ENCODE measurements around the gene OR4E2.
"Not testable (repeated sequence)": the region's sequence is repeated elsewhere in the genome, so short reads cannot be mapped to it uniquely, and the experiment has no call there.

The OR4E2 gene

GRCh38 chr14:21653331-21653885 is at the start of gene OR4E2:
Gene OR4E2 (plus strand): TSS chr14:21653835. CDS start chr14:21665083, 11,248 bp downstream.
- TF ChIP-seq CTCF (conservative IDR thresholded peaks at IDR 0.05; ENCODE audit: control insufficient read depth, insufficient read depth, low read depth, low read length) = no peak

GRCh38 chr14:21612324-21612723 is 41.3 kb upstream of the OR4E2 start:
- no peak for DNase-seq (ENCODE audit: low read depth)
- TF ChIP-seq CTCF (conservative IDR thresholded peaks at IDR 0.05; ENCODE audit: control insufficient read depth, insufficient read depth, low read depth, low read length) = no peak
- no peak overlapping the region for H3K4me3 ChIP-seq (ENCODE audit: control insufficient read depth, low read depth, low read length)

More at GRCh38 chr14:21653331-21653885, at the start of gene OR4E2:
- no peak within 1 kb of the TSS for H3K4me3 ChIP-seq (ENCODE audit: control insufficient read depth, low read depth, low read length)
- DNase-seq (ENCODE audit: low read depth) = no peak

GRCh38 chr14:21614240-21614639 is 39.4 kb upstream of the OR4E2 start:
- no peak overlapping the region for H3K4me3 ChIP-seq (ENCODE audit: control insufficient read depth, low read depth, low read length)
- DNase-seq (ENCODE audit: low read depth) = no peak
- no peak for TF ChIP-seq CTCF (conservative IDR thresholded peaks at IDR 0.05; ENCODE audit: control insufficient read depth, insufficient read depth, low read depth, low read length)

GRCh38 chr14:21617614-21618013 is 36.0 kb upstream of the OR4E2 start:
- DNase-seq (ENCODE audit: low read depth) = no peak
- no peak overlapping the region for H3K4me3 ChIP-seq (ENCODE audit: control insufficient read depth, low read depth, low read length)
- TF ChIP-seq CTCF (conservative IDR thresholded peaks at IDR 0.05; ENCODE audit: control insufficient read depth, insufficient read depth, low read depth, low read length) = no peak

GRCh38 chr14:21626491-21627230 is 27.0 kb upstream of the OR4E2 start:
- DNase-seq (ENCODE audit: low read depth) = peak; percentile 29
- TF ChIP-seq CTCF (conservative IDR thresholded peaks at IDR 0.05; ENCODE audit: control insufficient read depth, insufficient read depth, low read depth, low read length) = no peak
- H3K4me3 ChIP-seq (ENCODE audit: control insufficient read depth, low read depth, low read length) = no peak overlapping the region

GRCh38 chr14:21630503-21630902 is 23.1 kb upstream of the OR4E2 start:
- H3K4me3 ChIP-seq (ENCODE audit: control insufficient read depth, low read depth, low read length); DNase-seq (ENCODE audit: low read depth): not testable (repeated sequence)

GRCh38 chr14:21631084-21631483 is 22.6 kb upstream of the OR4E2 start:
- TF ChIP-seq CTCF (conservative IDR thresholded peaks at IDR 0.05; ENCODE audit: control insufficient read depth, insufficient read depth, low read depth, low read length) = no peak
- H3K4me3 ChIP-seq (ENCODE audit: control insufficient read depth, low read depth, low read length) = no peak overlapping the region

More at GRCh38 chr14:21631084-21631483, 22.6 kb upstream of the OR4E2 start:
- no peak for DNase-seq (ENCODE audit: low read depth)
